ENCODE results near the gene FCER2.
"Not testable (repeated sequence)": the region's sequence is repeated elsewhere in the genome, so short reads cannot be mapped to it uniquely, and the experiment has no call there.

The FCER2 gene

DNA sequence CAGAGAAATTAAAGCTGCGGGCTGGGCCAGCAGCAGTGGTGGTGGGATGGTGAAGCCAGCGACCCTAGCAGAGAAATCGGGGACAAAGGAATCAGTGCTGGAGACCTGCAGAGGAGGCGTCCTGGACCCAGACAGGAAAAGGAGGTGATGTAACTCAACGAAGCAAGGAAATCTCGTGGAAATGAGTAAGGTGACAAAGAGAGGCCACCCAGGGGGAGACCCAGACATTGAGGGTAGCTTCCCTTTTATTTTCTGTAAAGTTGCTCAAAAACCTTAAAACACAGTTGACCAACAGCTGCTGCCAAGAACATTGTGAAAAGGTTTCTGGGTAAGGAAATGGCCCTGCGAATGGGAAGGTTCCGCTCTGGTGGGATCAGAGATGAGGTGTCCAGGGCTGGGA, 46.4 kb downstream of the FCER2 start:
- ATAC-seq (replicated peaks) (no peak), DNase-seq (no peak)
- Mint-ChIP-seq H3K4me3 (no peak overlapping the region), H3K4me1 (ENCODE audit: low read depth in 2 of 2) (peaks cover 14 to 16% of the 10 kb centered on the region in 2 donors), H3K27me3 (no peaks in the 10 kb centered on the region), H3K27ac (peak overlapping the region; percentile 6 to 64), H3K36me3 (ENCODE audit: insufficient read depth) (peaks cover 11% of the 10 kb centered on the region), H3K9me3 (no peaks in the 10 kb centered on the region)

GRCh38 chr19:7654401-7654800, 47.5 kb downstream of the FCER2 start:
- no peak for DNase-seq
- ATAC-seq (replicated peaks), result no peak
- H3K27me3 Mint-ChIP-seq, result no peaks in the 10 kb centered on the region

DNA sequence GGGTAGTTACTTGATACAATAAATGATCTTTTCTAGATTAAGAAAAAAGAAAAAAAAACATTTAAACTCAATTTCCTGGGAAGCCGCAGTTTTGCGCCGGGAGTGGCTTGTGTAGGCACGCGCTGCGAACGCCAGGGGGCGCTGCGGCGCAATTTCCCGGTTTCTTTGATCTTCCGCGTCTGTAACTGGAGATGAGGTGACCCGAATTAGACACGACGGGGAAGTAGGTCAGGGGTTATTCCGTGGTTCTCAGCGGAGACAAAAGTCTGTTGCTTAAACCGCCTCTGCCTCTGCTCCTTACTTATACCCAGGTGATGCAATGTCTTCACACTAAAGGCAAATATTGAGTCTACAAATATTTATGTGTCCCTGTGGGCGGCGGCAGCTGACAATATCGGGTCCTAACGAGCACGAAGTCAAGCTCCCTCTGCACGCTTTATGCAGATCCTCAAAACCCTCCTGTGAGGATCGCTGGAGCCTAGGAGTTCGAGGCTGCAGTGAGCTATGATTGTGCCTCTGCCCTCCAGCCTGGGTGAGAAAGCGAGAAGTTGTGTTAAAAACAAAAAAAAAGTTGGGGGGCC, 49.8 kb downstream of the FCER2 start:
- Mint-ChIP-seq H3K9me3 (no peaks in the 10 kb centered on the region), H3K27ac (peak overlapping the region; percentile 68 to 96), H3K36me3 (ENCODE audit: insufficient read depth) (peaks cover 8% of the 10 kb centered on the region), H3K4me1 (ENCODE audit: low read depth in 2 of 2) (peaks cover 9 to 11% of the 10 kb centered on the region in 2 donors), H3K4me3 (peak overlapping the region; percentile 74 to 85), H3K27me3 (no peaks in the 10 kb centered on the region)
- peak; percentile 89 to 91 (median 90) for DNase-seq
- peak; percentile 99 for ATAC-seq (replicated peaks)

More at GRCh38 chr19:7654401-7654800, 47.5 kb downstream of the FCER2 start:
- Mint-ChIP-seq H3K4me1 (ENCODE audit: low read depth in 2 of 2) (peaks cover 14 to 16% of the 10 kb centered on the region in 2 donors), H3K27ac (no peak overlapping the region), H3K4me3 (no peak overlapping the region), H3K36me3 (ENCODE audit: insufficient read depth) (peaks cover 8% of the 10 kb centered on the region), H3K9me3 (no peaks in the 10 kb centered on the region)

DNA sequence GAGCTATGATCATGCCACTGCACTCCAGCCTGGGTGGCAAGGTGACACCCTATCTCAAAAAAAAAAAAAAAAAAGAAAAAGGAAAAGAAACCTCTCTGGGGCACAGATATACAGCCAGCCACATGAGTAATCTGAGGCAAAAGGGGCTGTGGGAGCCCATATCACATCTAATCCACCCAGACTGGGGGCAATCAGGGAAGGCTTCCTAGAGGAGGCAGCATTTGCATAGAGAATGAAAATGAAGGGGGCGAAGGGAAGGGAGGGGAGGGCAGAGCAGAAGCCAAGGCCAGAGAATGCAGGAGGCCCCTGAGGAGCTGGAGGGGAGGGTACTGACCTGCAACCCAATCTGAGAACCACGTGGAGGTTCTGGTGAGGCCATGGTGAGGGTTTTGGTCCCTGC, 51.8 kb downstream of the FCER2 start:
- Mint-ChIP-seq H3K4me3 (no peak overlapping the region), H3K9me3 (no peaks in the 10 kb centered on the region), H3K36me3 (ENCODE audit: insufficient read depth) (peaks cover 5% of the 10 kb centered on the region)

DNA sequence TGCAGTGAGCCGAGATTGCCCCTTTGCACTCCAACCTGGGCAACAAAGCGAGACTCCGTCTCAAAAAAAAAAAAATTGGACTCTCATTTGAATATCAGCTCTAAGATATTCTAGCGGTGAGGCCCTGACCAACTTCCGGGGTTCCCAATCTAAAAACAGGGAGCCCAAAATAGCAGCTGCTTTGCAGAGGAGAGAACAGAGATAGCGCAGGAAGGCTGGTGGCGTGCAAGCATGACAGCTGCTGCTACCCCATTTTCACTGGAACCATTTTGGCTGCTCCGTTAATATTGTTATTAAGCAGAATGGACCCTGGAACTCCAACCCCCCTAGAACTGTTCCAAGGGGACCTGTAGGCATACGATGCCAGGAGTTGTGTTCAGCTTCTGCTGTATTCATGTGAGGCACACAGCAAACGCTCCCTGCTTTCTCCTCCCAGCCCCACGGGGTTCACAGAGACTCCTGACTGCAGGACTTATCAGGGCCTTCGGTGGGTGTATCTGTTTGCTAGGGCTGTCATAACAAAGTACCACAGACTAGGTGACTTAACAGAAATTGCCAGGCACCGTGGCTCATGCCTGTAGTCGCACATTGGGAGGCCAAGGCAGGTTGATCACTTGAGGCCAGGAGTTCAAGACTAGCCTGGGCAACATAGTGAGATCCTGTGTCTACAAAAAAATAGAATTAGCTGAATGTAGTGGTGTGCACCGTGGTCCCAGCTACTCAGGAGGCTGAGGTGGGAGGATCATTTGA, 53.5 kb downstream of the FCER2 start:
- DNase-seq (no peak), ATAC-seq (replicated peaks) (no peak)
- H3K9me3 Mint-ChIP-seq, result no peaks in the 10 kb centered on the region
- H3K27me3 Mint-ChIP-seq, result no peaks in the 10 kb centered on the region
- H3K4me1 Mint-ChIP-seq (ENCODE audit: low read depth in 2 of 2), result peaks cover 9 to 11% of the 10 kb centered on the region in 2 donors
- no peak overlapping the region for H3K27ac Mint-ChIP-seq
- H3K36me3 Mint-ChIP-seq (ENCODE audit: insufficient read depth), result peaks cover 14% of the 10 kb centered on the region
- no peak overlapping the region for H3K4me3 Mint-ChIP-seq

More for the DNA sequence above, 51.8 kb downstream of the FCER2 start:
- no peaks in the 10 kb centered on the region for H3K27me3 Mint-ChIP-seq
- DNase-seq (no peak), ATAC-seq (replicated peaks) (no peak)
- no peak overlapping the region for H3K27ac Mint-ChIP-seq
- H3K4me1 Mint-ChIP-seq (ENCODE audit: low read depth in 2 of 2), result peaks cover 9 to 11% of the 10 kb centered on the region in 2 donors

GRCh38 chr19:7647156-7647555, 54.8 kb downstream of the FCER2 start:
- no peak for DNase-seq
- Mint-ChIP-seq H3K9me3 (no peaks in the 10 kb centered on the region), H3K27me3 (no peaks in the 10 kb centered on the region), H3K36me3 (ENCODE audit: insufficient read depth) (peaks cover 14% of the 10 kb centered on the region), H3K27ac (no peak overlapping the region), H3K4me3 (no peak overlapping the region), H3K4me1 (ENCODE audit: low read depth in 2 of 2) (peaks cover 2% of the 10 kb centered on the region in 2 donors)
- ATAC-seq (replicated peaks), result no peak

DNA sequence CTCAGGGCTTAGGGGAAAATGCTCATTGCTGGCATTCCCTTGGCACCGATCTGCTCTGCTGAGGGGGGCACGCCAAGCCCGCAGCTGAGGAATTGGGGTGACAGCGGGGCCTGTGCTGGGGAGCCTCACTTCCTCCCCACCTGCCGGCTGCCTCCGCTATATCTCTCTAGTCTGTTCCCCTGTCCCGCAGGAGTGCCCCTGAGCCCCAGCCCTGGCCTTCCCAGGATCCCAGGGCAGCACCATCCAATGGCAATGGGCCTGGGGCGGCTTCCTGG, 55.6 kb downstream of the FCER2 start:
- DNase-seq, result no peak

DNA sequence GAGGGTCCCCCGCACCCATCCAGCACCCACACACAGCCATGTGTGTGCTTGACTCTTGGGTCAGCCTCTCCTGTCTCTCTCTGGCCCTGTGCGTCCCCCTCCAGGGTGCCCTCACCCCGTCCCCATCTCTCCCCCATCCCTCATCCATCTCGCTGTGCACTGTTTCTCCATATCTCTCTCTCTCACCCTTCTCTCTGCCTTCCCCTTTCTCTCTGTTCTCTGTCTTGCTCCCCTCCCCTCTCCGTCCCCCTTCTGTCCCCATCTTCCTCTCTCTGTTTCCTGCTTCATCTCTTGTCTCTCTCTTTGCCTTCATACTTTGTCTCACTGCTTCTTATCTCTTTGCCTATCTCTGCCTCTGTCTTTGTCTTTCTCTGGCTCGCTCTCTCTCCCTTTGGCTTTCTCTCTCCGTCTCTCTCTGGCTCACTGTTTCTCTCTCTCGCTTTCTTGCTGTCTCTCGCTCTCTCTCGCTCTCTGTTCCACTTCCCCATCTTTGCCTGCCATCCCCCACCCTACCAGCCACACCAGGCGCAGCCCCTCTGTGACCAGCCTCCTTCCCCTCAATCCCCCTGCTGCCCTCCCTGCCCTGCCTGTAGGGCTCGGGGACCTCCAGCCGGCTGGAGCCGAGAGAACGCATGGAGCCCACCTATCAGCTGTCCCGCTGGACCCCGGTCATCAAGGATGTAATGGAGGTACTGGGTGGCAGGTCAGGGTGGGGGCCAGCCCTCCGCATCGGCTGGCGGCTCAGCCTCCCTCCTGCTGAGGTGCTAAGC, 56.1 kb downstream of the FCER2 start:
- ATAC-seq (replicated peaks) (no peak), DNase-seq (no peak)
- no peaks in the 10 kb centered on the region for H3K4me1 Mint-ChIP-seq (ENCODE audit: low read depth in 2 of 2)
- H3K27ac Mint-ChIP-seq, result peak overlapping the region; percentile 8 to 9
- no peak overlapping the region for H3K4me3 Mint-ChIP-seq
- no peaks in the 10 kb centered on the region for H3K27me3 Mint-ChIP-seq
- no peaks in the 10 kb centered on the region for H3K9me3 Mint-ChIP-seq
- H3K36me3 Mint-ChIP-seq (ENCODE audit: insufficient read depth), result peaks cover 13% of the 10 kb centered on the region

More for the DNA sequence above, 55.6 kb downstream of the FCER2 start:
- Mint-ChIP-seq H3K4me3 (no peak overlapping the region), H3K9me3 (no peaks in the 10 kb centered on the region), H3K4me1 (ENCODE audit: low read depth in 2 of 2) (no peaks in the 10 kb centered on the region), H3K27me3 (no peaks in the 10 kb centered on the region), H3K36me3 (ENCODE audit: insufficient read depth) (peaks cover 10% of the 10 kb centered on the region), H3K27ac (peak overlapping the region; percentile 8 to 9)
- ATAC-seq (replicated peaks), result no peak

DNA sequence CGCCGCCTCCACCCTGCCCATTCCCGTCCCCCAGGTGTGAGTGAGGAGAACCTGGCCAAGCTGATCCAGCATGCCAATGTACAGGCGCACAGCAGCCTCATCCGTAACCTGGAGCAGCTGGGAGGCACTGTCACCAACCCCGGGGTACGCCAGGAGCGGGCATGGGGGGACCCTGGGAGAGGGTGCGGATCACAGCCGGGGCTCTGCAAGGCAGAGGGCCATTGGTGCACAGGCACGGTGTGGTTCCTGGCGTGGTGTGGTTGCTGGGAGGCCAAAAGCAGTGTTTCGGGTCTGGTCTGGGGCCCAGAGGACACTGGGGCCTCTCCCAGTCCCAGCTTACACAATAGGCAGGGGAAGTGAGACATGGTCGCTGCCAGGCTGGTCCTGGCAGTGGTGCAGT, 56.8 kb downstream of the FCER2 start:
- Mint-ChIP-seq H3K36me3 (ENCODE audit: insufficient read depth) (peaks cover 15% of the 10 kb centered on the region), H3K4me3 (no peak overlapping the region), H3K27ac (no peak overlapping the region), H3K4me1 (ENCODE audit: low read depth in 2 of 2) (peaks cover 1 to 3% of the 10 kb centered on the region in 2 donors), H3K9me3 (no peaks in the 10 kb centered on the region), H3K27me3 (no peaks in the 10 kb centered on the region)
- peak; percentile 24 for ATAC-seq (replicated peaks)
- DNase-seq, result no peak

GRCh38 chr19:7644550-7644877, 57.4 kb downstream of the FCER2 start:
- DNase-seq (no peak), ATAC-seq (replicated peaks) (no peak)
- peaks cover 8 to 10% of the 10 kb centered on the region in 2 donors for H3K4me1 Mint-ChIP-seq (ENCODE audit: low read depth in 2 of 2)
- H3K9me3 Mint-ChIP-seq, result no peaks in the 10 kb centered on the region
- H3K27me3 Mint-ChIP-seq, result no peaks in the 10 kb centered on the region
- no peak overlapping the region for H3K27ac Mint-ChIP-seq
- peaks cover 15% of the 10 kb centered on the region for H3K36me3 Mint-ChIP-seq (ENCODE audit: insufficient read depth)
- H3K4me3 Mint-ChIP-seq, result no peak overlapping the region

DNA sequence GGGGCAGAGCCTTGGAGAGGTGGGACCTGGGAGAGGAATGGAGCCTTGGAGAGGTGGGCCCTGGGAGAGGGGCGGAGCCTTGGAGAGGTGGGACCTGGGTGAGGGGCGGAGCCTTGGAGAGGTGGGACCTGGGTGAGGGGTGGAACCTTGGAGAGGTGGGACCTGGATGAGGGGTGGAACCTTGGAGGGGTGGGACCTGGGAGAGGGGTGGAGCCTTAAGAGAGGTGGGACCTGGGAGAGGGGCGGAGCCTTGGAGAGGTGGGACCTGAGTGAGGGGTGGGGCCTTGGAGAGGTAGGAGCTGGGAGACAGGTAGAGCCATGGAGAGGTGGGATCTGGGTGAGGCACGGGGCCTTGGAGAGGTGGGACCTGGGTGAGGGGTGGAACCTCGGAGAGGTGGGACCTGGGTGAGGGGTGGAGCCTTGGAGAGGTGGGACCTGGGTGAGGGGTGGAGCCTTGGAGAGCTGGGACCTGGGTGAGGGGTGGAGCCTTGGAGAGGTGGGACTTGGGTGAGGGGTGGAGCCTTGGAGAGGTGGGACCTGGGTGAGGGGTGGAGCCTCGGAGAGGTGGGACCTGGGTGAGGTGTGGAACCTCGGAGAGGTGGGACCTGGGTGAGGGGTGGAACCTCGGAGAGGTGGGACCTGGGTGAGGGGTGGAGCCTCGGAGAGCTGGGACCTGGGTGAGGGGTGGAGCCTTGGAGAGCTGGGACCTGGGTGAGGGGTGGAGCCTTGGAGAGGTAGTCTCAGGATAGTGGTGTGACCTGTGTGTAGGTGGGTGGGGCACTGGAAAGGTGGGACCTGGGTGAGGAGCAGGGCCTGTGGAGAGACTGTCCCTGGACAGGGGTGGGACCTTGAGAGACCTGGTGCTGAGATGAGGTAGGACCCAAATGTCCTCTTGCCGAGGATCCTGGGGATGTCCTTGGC, 58.0 kb downstream of the FCER2 start:
- H3K4me3 Mint-ChIP-seq; H3K9me3 Mint-ChIP-seq; DNase-seq; ATAC-seq (replicated peaks); H3K27me3 Mint-ChIP-seq: not testable (repeated sequence)
- H3K4me1 Mint-ChIP-seq (ENCODE audit: low read depth in 2 of 2), result peaks cover 14 to 15% of the 10 kb centered on the region in 2 donors
- H3K36me3 Mint-ChIP-seq (ENCODE audit: insufficient read depth), result peaks cover 15% of the 10 kb centered on the region
- H3K27ac Mint-ChIP-seq, result peak overlapping the region in 1 of 2 donors; percentile 88

DNA sequence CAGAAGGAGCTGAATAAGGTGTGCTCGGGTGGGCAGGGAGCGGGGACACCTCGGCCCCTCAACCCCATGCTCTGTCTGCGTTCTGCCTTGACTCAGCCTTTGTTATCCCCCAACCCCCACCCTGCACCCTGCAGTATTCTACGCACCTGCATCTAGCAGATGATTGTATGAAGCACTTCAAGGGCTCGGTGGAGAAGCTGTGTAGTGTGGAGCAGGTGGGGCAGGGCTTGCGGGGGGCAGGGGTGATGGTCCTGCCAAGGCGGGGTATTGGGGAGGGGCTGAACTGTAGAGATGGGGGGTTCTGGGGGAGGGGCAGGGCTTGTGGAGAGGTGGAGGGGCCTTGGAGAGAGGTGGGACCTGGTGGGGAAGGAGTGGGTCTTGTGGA, 58.9 kb downstream of the FCER2 start:
- H3K4me3 Mint-ChIP-seq, result no peak overlapping the region
- peaks cover 15 to 17% of the 10 kb centered on the region in 2 donors for H3K4me1 Mint-ChIP-seq (ENCODE audit: low read depth in 2 of 2)
- DNase-seq (no peak), ATAC-seq (replicated peaks) (no peak)
- no peaks in the 10 kb centered on the region for H3K27me3 Mint-ChIP-seq
- peak overlapping the region in 1 of 2 donors; percentile 88 for H3K27ac Mint-ChIP-seq
- H3K9me3 Mint-ChIP-seq, result no peaks in the 10 kb centered on the region
- peaks cover 15% of the 10 kb centered on the region for H3K36me3 Mint-ChIP-seq (ENCODE audit: insufficient read depth)
